ENCODE results near the gene LRP10. TPM values are rescaled to one million over a fixed set of nuclear protein-coding genes. Genes with fewer than 3 reads are reported as not detected.

LRP10 gene
- total and polyA plus RNA-seq, 2 of the 4 experiments (the other 2 are of a cell fraction): 25.1 to 118 TPM

DNA sequence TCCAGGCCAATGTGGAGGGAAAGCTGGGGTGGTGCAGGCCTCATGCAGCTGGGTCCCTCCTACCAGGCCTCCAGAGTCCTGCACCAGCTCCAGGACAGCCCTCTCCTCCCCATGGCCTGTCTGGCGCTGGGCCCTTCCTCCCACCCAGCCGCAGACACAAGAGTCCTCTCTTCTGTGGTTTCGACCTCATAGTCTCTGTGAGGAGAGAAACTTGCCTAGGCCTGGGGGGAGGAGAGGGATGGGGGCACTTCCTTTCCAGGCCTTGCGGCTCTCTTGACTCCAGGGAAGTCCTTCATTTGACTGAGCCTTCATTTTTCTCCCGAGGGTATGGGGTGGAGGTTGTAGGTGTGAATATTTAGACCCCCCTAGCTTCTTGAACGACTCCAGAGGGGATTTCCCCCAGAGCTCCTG, 32.9 kb upstream of the LRP10 start (continued):
- no peak for TF ChIP-seq SMC3 (IDR thresholded peaks at IDR 0.05; ENCODE audit: low read depth, low read length)

DNA sequence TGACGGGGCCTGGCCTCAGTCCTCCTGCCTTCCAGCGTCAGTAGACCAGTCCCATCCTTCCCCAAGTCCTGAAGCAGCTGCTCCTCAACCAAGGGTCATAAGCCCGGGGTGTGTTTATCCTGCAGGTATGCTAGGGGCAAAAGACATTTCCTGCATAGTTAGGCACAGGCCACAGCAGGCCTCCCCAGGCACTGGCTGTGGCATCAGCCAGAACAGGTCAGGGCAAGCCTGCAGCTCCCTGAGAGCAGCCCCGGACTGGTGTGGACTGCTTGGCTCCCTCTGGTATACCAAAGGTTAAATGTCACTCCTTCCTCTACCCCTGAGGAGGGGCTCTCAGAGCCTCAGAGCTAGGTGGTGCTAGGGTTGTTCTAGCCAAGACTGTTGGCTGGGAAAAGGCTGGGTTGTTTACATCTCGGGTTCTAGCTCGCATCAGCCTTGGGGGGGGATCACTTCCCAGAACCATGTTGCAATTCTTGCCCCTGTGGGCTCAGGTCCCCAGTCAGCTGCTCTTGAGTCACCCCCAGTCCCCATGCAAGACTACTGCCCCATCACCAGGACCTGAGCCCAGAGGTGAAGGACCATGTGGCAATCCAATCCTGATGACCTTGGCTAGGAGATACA, 32.3 kb upstream of the LRP10 start:
- dilution Hi-C loops (cut with HindIII; ENCODE audit: low sequenced_read_pairs, unreplicated experiment): no loop called here
- H3K27ac ChIP-seq (ENCODE audit: insufficient read depth, low read length): peak overlapping the region; percentile 96
- H3K27me3 ChIP-seq (ENCODE audit: control insufficient read depth, insufficient read depth, low read length): no peaks in the 10 kb centered on the region
- peaks cover 44% of the 10 kb centered on the region for H4K20me1 ChIP-seq (ENCODE audit: insufficient read depth, low read length)
- peak overlapping the region; percentile 90 for H3K23ac ChIP-seq (ENCODE audit: low read depth, low read length)
- H4K91ac ChIP-seq (ENCODE audit: insufficient read depth, low read depth, low read length): peak overlapping the region; percentile 93
- peak overlapping the region; percentile 53 for H2BK20ac ChIP-seq (ENCODE audit: low read depth, low read length)
- ChIA-PET POLR2A (ENCODE audit: unreplicated experiment) (interaction anchor here (0.5 to 3.6 kb wide), 3 partner anchors 10 to 468 kb away, joined by 9 to 25 read pairs (median 20); partner anchors contain the start of gene BCL2L2), CTCF (interaction anchor here (0.6 to 2.1 kb wide), 3 partner anchors 13 to 61 kb away, joined by 3 to 9 read pairs (median 7); no protein-coding TSS in a partner anchor)
- peak overlapping the region; percentile 64 for H3K4me3 ChIP-seq (ENCODE audit: insufficient read depth, low read depth, low read length)
- ATAC-seq (ENCODE audit: low read depth) (no peak), DNase-seq (peak; percentile 54)
- peak overlapping the region; percentile 81 for H3K4me2 ChIP-seq (ENCODE audit: low read depth, low read length)
- H3K9me1 ChIP-seq (ENCODE audit: insufficient read depth, low read length): peaks cover 24% of the 10 kb centered on the region
- H3K9me3 ChIP-seq (ENCODE audit: control insufficient read depth, insufficient read depth, low read length): no peaks in the 10 kb centered on the region
- H3K56ac ChIP-seq (ENCODE audit: extremely low read depth, insufficient read depth, low read length): peak overlapping the region; percentile 72; the same call in 1 of the 2 replicates
- peaks cover 49% of the 10 kb centered on the region for H3K36me3 ChIP-seq (ENCODE audit: control insufficient read depth, insufficient read depth, low read length)
- H3K18ac ChIP-seq (ENCODE audit: low read depth, low read length): peak overlapping the region; percentile 77
- in situ Hi-C loops (cut with MboI; ENCODE audit: low sequenced_read_pairs): no loop called here
- H3K4ac ChIP-seq (ENCODE audit: low read depth, low read length): peak overlapping the region; percentile 93
- H2AFZ ChIP-seq (replicated peaks; ENCODE audit: low read length, poor library complexity): peak overlapping the region; percentile 45
- 0% methylated on average over 1 of the region's 6 CpGs; no CpG with 5 or more reads in 1 of the 2 experiments for WGBS, 2 experiments (ENCODE audit: extremely low coverage in 2 of 2, insufficient read length in 1 of 2)
- intact Hi-C loops (cut with micrococcal nuclease): loop anchor here (5.0 kb wide), 6 partner anchors 58 to 282 kb away; partner anchors contain the start of genes AJUBA and RBM23
- peak overlapping the region; percentile 96 for H2AK9ac ChIP-seq (replicated peaks; ENCODE audit: low read depth, low read length, poor library complexity)
- peak overlapping the region; percentile 68 for H3K14ac ChIP-seq (replicated peaks; ENCODE audit: low read depth, low read length)
- peak overlapping the region; percentile 68; the same call in 2 of the 3 replicates for H2BK15ac ChIP-seq (ENCODE audit: low read depth, low read length)
- peak overlapping the region; percentile 97 for H2AK5ac ChIP-seq (ENCODE audit: low read depth, low read length)
- H4K5ac ChIP-seq (ENCODE audit: low read depth, low read length): peak overlapping the region; percentile 67
- peaks cover 6 to 57% of the 10 kb centered on the region in 2 experiments; a peak in 3 of 4 replicates for H3K79me1 ChIP-seq (ENCODE audit: low read depth in 1 of 2, low read length in 2 of 2)
- peak overlapping the region; percentile 77 for H2BK5ac ChIP-seq (ENCODE audit: low read depth, low read length, poor library complexity, severe bottlenecking)
- BruUV-seq (replicated peaks): no TSS peak
- TF ChIP-seq CHD1 (IDR thresholded peaks at IDR 0.05; ENCODE audit: low read depth, low read length) (no peak), FOS (IDR thresholded peaks at IDR 0.05; ENCODE audit: low read depth, low read length) (no peak), CEBPB (IDR thresholded peaks at IDR 0.05; ENCODE audit: low read depth, low read length) (peak; percentile 82), POLR2A (IDR thresholded peaks at IDR 0.05; ENCODE audit: low read depth, low read length) (peak; percentile 37; the same call in 1 of the 2 replicates), MXI1 (IDR thresholded peaks at IDR 0.05; ENCODE audit: borderline replicate concordance, low read depth, low read length) (no peak)
- TF ChIP-seq, protein P1, sequence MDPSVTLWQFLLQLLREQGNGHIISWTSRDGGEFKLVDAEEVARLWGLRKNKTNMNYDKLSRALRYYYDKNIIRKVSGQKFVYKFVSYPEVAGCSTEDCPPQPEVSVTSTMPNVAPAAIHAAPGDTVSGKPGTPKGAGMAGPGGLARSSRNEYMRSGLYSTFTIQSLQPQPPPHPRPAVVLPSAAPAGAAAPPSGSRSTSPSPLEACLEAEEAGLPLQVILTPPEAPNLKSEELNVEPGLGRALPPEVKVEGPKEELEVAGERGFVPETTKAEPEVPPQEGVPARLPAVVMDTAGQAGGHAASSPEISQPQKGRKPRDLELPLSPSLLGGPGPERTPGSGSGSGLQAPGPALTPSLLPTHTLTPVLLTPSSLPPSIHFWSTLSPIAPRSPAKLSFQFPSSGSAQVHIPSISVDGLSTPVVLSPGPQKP (IDR thresholded peaks at IDR 0.05; ENCODE audit: borderline replicate concordance, low read depth, low read length): no peak
- H3K4me1 ChIP-seq (ENCODE audit: control insufficient read depth, insufficient read depth, low read length): peaks cover 15% of the 10 kb centered on the region
- H4K8ac ChIP-seq (ENCODE audit: low read depth in 2 of 2, low read length in 2 of 2): peak overlapping the region; percentile 89 to 95
- H3K9ac ChIP-seq (ENCODE audit: low read depth, low read length): peak overlapping the region; percentile 94
- peak overlapping the region; percentile 86 for H2BK120ac ChIP-seq (ENCODE audit: low read depth, low read length)
